Measurements from ENCODE around the gene DOC2B.
"Not testable (repeated sequence)": the region's sequence is repeated elsewhere in the genome, so short reads cannot be mapped to it uniquely, and the experiment has no call there.

DOC2B gene

GRCh38 chr17:222172-222571 lies 40.7 kb upstream of the DOC2B start:
- H3K27ac ChIP-seq (ENCODE audit: low read depth, low read length), result no peak overlapping the region
- no peak for DNase-seq
- H4K8ac ChIP-seq (ENCODE audit: low read depth, low read length), result no peak overlapping the region

GRCh38 chr17:219696-220095 lies 38.2 kb upstream of the DOC2B start:
- H3K23ac ChIP-seq (ENCODE audit: low read length), result no peak overlapping the region
- no peak overlapping the region for H3K18ac ChIP-seq (ENCODE audit: low read length)
- no peak overlapping the region for H3K4me3 ChIP-seq (ENCODE audit: low read length)
- no peaks in the 10 kb centered on the region for H3K36me3 ChIP-seq (ENCODE audit: control insufficient read depth, insufficient read depth, low read length)
- no peak overlapping the region for H3K27ac ChIP-seq (ENCODE audit: low read depth, low read length)
- H3K27me3 ChIP-seq (ENCODE audit: insufficient read depth, low read length, poor library complexity), result no peaks in the 10 kb centered on the region
- no peak overlapping the region for H2BK15ac ChIP-seq (replicated peaks; ENCODE audit: low read depth)
- no peak overlapping the region for H3K9ac ChIP-seq (ENCODE audit: low read length)
- no peak for DNase-seq
- H4K5ac ChIP-seq (ENCODE audit: low read length), result no peak overlapping the region
- no peak overlapping the region for H3K4me2 ChIP-seq (ENCODE audit: low read length)
- H2BK120ac ChIP-seq (ENCODE audit: low read depth, low read length), result no peak overlapping the region
- no peak overlapping the region for H2AK5ac ChIP-seq (ENCODE audit: low read length)
- no peak overlapping the region for H3K56ac ChIP-seq (ENCODE audit: low read length)
- H2BK5ac ChIP-seq (ENCODE audit: low read length), result no peak overlapping the region
- no peak overlapping the region for H4K8ac ChIP-seq (ENCODE audit: low read depth, low read length)
- H3K79me2 ChIP-seq (ENCODE audit: control insufficient read depth, insufficient read depth, low read length), result no peaks in the 10 kb centered on the region
- no peaks in the 10 kb centered on the region for H3K4me1 ChIP-seq (ENCODE audit: control insufficient read depth, low read depth, low read length)
- H3K79me1 ChIP-seq (ENCODE audit: low read length), result no peaks in the 10 kb centered on the region
- WGBS (ENCODE audit: extremely low coverage, insufficient coverage, low lambda C conversion rate), result no CpG with 5 or more reads among the region's 10 CpGs
- no peak overlapping the region for H3K4ac ChIP-seq (ENCODE audit: low read depth, low read length)

More at GRCh38 chr17:222172-222571, 40.7 kb upstream of the DOC2B start:
- no CpG with 5 or more reads among the region's 8 CpGs for WGBS (ENCODE audit: extremely low coverage, insufficient coverage, low lambda C conversion rate)
- Histone ChIP-seq H3K18ac (ENCODE audit: low read length) (no peak overlapping the region), H3K23ac (ENCODE audit: low read length) (no peak overlapping the region), H3K79me1 (ENCODE audit: low read length) (no peaks in the 10 kb centered on the region), H3K79me2 (ENCODE audit: control insufficient read depth, insufficient read depth, low read length) (no peaks in the 10 kb centered on the region), H3K4me3 (ENCODE audit: low read length) (no peak overlapping the region), H4K5ac (ENCODE audit: low read length) (no peak overlapping the region), H3K36me3 (ENCODE audit: control insufficient read depth, insufficient read depth, low read length) (no peaks in the 10 kb centered on the region), H3K9ac (ENCODE audit: low read length) (no peak overlapping the region), H2BK120ac (ENCODE audit: low read depth, low read length) (no peak overlapping the region), H2BK15ac (replicated peaks; ENCODE audit: low read depth) (no peak overlapping the region), H2BK5ac (ENCODE audit: low read length) (no peak overlapping the region), H3K4ac (ENCODE audit: low read depth, low read length) (no peak overlapping the region), H2AK5ac (ENCODE audit: low read length) (no peak overlapping the region), H3K56ac (ENCODE audit: low read length) (no peak overlapping the region), H3K4me1 (ENCODE audit: control insufficient read depth, low read depth, low read length) (no peaks in the 10 kb centered on the region), H3K4me2 (ENCODE audit: low read length) (no peak overlapping the region), H3K27me3 (ENCODE audit: insufficient read depth, low read length, poor library complexity) (no peaks in the 10 kb centered on the region)

- Histone ChIP-seq H3K4me3 (ENCODE audit: low read length) (no peak overlapping the region), H3K79me2 (ENCODE audit: control insufficient read depth, insufficient read depth, low read length) (no peaks in the 10 kb centered on the region)
- no CpG with 5 or more reads among the region's 8 CpGs for WGBS (ENCODE audit: extremely low coverage, insufficient coverage, low lambda C conversion rate)
Measured at GRCh38 chr17:218432-219110, 37.1 kb upstream of the DOC2B start.

GRCh38 chr17:216625-217024 lies 35.2 kb upstream of the DOC2B start:
- H3K4ac ChIP-seq (ENCODE audit: low read depth, low read length), result peak overlapping the region; percentile 94
- H3K23ac ChIP-seq (ENCODE audit: low read length), result no peak overlapping the region
- no peak for DNase-seq
- no peak overlapping the region for H3K56ac ChIP-seq (ENCODE audit: low read length)
- no peak overlapping the region for H3K27ac ChIP-seq (ENCODE audit: low read depth, low read length)
- no peak overlapping the region for H2BK5ac ChIP-seq (ENCODE audit: low read length)
- H3K9ac ChIP-seq (ENCODE audit: low read length), result no peak overlapping the region
- H3K27me3 ChIP-seq (ENCODE audit: insufficient read depth, low read length, poor library complexity), result no peaks in the 10 kb centered on the region
- no peak overlapping the region for H3K4me3 ChIP-seq (ENCODE audit: low read length)
- no peaks in the 10 kb centered on the region for H3K79me2 ChIP-seq (ENCODE audit: control insufficient read depth, insufficient read depth, low read length)
- H3K36me3 ChIP-seq (ENCODE audit: control insufficient read depth, insufficient read depth, low read length), result no peaks in the 10 kb centered on the region
- peak overlapping the region; percentile 98 for H4K5ac ChIP-seq (ENCODE audit: low read length)
- H3K4me1 ChIP-seq (ENCODE audit: control insufficient read depth, low read depth, low read length), result no peaks in the 10 kb centered on the region
- H2BK120ac ChIP-seq (ENCODE audit: low read depth, low read length), result no peak overlapping the region
- no peak overlapping the region for H2AK5ac ChIP-seq (ENCODE audit: low read length)
- H3K18ac ChIP-seq (ENCODE audit: low read length), result no peak overlapping the region
- peak overlapping the region; percentile 66 for H4K8ac ChIP-seq (ENCODE audit: low read depth, low read length)
- no peak overlapping the region for H3K4me2 ChIP-seq (ENCODE audit: low read length)
- WGBS (ENCODE audit: extremely low coverage, insufficient coverage, low lambda C conversion rate), result no CpG with 5 or more reads among the region's 2 CpGs
- H3K79me1 ChIP-seq (ENCODE audit: low read length), result no peaks in the 10 kb centered on the region
- no peak overlapping the region for H2BK15ac ChIP-seq (replicated peaks; ENCODE audit: low read depth)

More at GRCh38 chr17:218432-219110, 37.1 kb upstream of the DOC2B start:
- no peak overlapping the region for H2AK5ac ChIP-seq (ENCODE audit: low read length)
- H3K79me1 ChIP-seq (ENCODE audit: low read length), result no peaks in the 10 kb centered on the region
- no peak for DNase-seq
- H2BK15ac ChIP-seq (replicated peaks; ENCODE audit: low read depth), result no peak overlapping the region
- H3K36me3 ChIP-seq (ENCODE audit: control insufficient read depth, insufficient read depth, low read length), result no peaks in the 10 kb centered on the region
- no peak overlapping the region for H3K23ac ChIP-seq (ENCODE audit: low read length)
- no peak overlapping the region for H2BK120ac ChIP-seq (ENCODE audit: low read depth, low read length)
- no peak overlapping the region for H3K56ac ChIP-seq (ENCODE audit: low read length)
- H3K4me2 ChIP-seq (ENCODE audit: low read length), result no peak overlapping the region
- H3K27me3 ChIP-seq (ENCODE audit: insufficient read depth, low read length, poor library complexity), result no peaks in the 10 kb centered on the region
- no peak overlapping the region for H3K9ac ChIP-seq (ENCODE audit: low read length)
- no peaks in the 10 kb centered on the region for H3K4me1 ChIP-seq (ENCODE audit: control insufficient read depth, low read depth, low read length)
- no peak overlapping the region for H3K18ac ChIP-seq (ENCODE audit: low read length)
- H3K27ac ChIP-seq (ENCODE audit: low read depth, low read length), result no peak overlapping the region
- H3K4ac ChIP-seq (ENCODE audit: low read depth, low read length), result no peak overlapping the region
- no peak overlapping the region for H4K5ac ChIP-seq (ENCODE audit: low read length)
- H2BK5ac ChIP-seq (ENCODE audit: low read length), result no peak overlapping the region
- no peak overlapping the region for H4K8ac ChIP-seq (ENCODE audit: low read depth, low read length)

- peak overlapping the region; percentile 98 for H4K5ac ChIP-seq (ENCODE audit: low read length)
- peak; percentile 70 for DNase-seq
- not testable (repeated sequence) for H3K27ac ChIP-seq (ENCODE audit: low read depth, low read length)
Measured at GRCh38 chr17:215563-216478, 34.4 kb upstream of the DOC2B start.

More at GRCh38 chr17:215563-216478, 34.4 kb upstream of the DOC2B start:
- peak overlapping the region; percentile 9 for H3K4me2 ChIP-seq (ENCODE audit: low read length)
- H3K18ac ChIP-seq (ENCODE audit: low read length), result peak overlapping the region; percentile 63
- H3K4ac ChIP-seq (ENCODE audit: low read depth, low read length), result peak overlapping the region; percentile 94
- H3K4me1 ChIP-seq (ENCODE audit: control insufficient read depth, low read depth, low read length); H2AK5ac ChIP-seq (ENCODE audit: low read length); H3K79me2 ChIP-seq (ENCODE audit: control insufficient read depth, insufficient read depth, low read length); H2BK15ac ChIP-seq (replicated peaks; ENCODE audit: low read depth); H2BK120ac ChIP-seq (ENCODE audit: low read depth, low read length); H3K27me3 ChIP-seq (ENCODE audit: insufficient read depth, low read length, poor library complexity); H2BK5ac ChIP-seq (ENCODE audit: low read length); H3K79me1 ChIP-seq (ENCODE audit: low read length); H3K23ac ChIP-seq (ENCODE audit: low read length); H3K36me3 ChIP-seq (ENCODE audit: control insufficient read depth, insufficient read depth, low read length): not testable (repeated sequence)
- WGBS (ENCODE audit: extremely low coverage, insufficient coverage, low lambda C conversion rate), result no CpG with 5 or more reads among the region's 29 CpGs
- peak overlapping the region; percentile 87 for H3K56ac ChIP-seq (ENCODE audit: low read length)
- peak overlapping the region; percentile 54 for H3K4me3 ChIP-seq (ENCODE audit: low read length)
- H4K8ac ChIP-seq (ENCODE audit: low read depth, low read length), result peak overlapping the region; percentile 66
- peak overlapping the region; percentile 83 for H3K9ac ChIP-seq (ENCODE audit: low read length)

All from mesendoderm (in vitro differentiated cells).